ENCODE results near the gene AZIN2. TPM values are rescaled to one million over a fixed set of nuclear protein-coding genes. Genes with fewer than 3 reads are reported as not detected.

Gene AZIN2
- total RNA-seq, 2 experiments from 2014 or later, result 16.5 to 16.6 TPM

- POLR2A ChIA-PET, result no interaction called here
- Mint-ChIP-seq H3K27ac (no peak overlapping the region), H3K4me3 (no peak overlapping the region), H3K9me3 (no peaks in the 10 kb centered on the region), H3K36me3 (peaks cover 4% of the 10 kb centered on the region), H3K27me3 (no peaks in the 10 kb centered on the region), H3K4me1 (peaks cover 3% of the 10 kb centered on the region)
- no peak for ATAC-seq (ENCODE audit: low read depth)
- no peak for DNase-seq
Observed at GRCh38 chr1:33147275-33147996, 66.5 kb downstream of the AZIN2 start.

- Mint-ChIP-seq H3K9me3 (no peaks in the 10 kb centered on the region), H3K4me3 (no peak overlapping the region), H3K36me3 (peaks cover 5% of the 10 kb centered on the region), H3K4me1 (peaks cover 5% of the 10 kb centered on the region), H3K27ac (no peak overlapping the region), H3K27me3 (no peaks in the 10 kb centered on the region)
- DNase-seq (no peak), ATAC-seq (ENCODE audit: low read depth) (no peak)
- POLR2A ChIA-PET, result no interaction called here
Observed at GRCh38 chr1:33147997-33148314, 67.0 kb downstream of the AZIN2 start.

GRCh38 chr1:33148615-33149014, 67.7 kb downstream of the AZIN2 start:
- ATAC-seq (ENCODE audit: low read depth), result no peak

GRCh38 chr1:33149453-33150190, 68.7 kb downstream of the AZIN2 start:
- Mint-ChIP-seq H3K9me3 (no peaks in the 10 kb centered on the region), H3K27me3 (no peaks in the 10 kb centered on the region), H3K27ac (no peak overlapping the region), H3K4me3 (no peak overlapping the region), H3K4me1 (peaks cover 3% of the 10 kb centered on the region), H3K36me3 (peaks cover 5% of the 10 kb centered on the region)
- ATAC-seq (ENCODE audit: low read depth) (no peak), DNase-seq (no peak)
- POLR2A ChIA-PET, result no interaction called here

More at GRCh38 chr1:33148615-33149014, 67.7 kb downstream of the AZIN2 start:
- no peaks in the 10 kb centered on the region for H3K27me3 Mint-ChIP-seq
- H3K4me1 Mint-ChIP-seq, result peaks cover 3% of the 10 kb centered on the region
- H3K9me3 Mint-ChIP-seq, result no peaks in the 10 kb centered on the region
- POLR2A ChIA-PET, result no interaction called here
- peaks cover 5% of the 10 kb centered on the region for H3K36me3 Mint-ChIP-seq
- H3K27ac Mint-ChIP-seq, result no peak overlapping the region
- no peak for DNase-seq
- no peak overlapping the region for H3K4me3 Mint-ChIP-seq

GRCh38 chr1:33150522-33150921, 69.6 kb downstream of the AZIN2 start:
- H3K4me1 Mint-ChIP-seq, result peaks cover 3% of the 10 kb centered on the region
- ATAC-seq (ENCODE audit: low read depth) (no peak), DNase-seq (no peak)
- H3K9me3 Mint-ChIP-seq, result no peaks in the 10 kb centered on the region
- H3K27ac Mint-ChIP-seq, result no peak overlapping the region
- no peak overlapping the region for H3K4me3 Mint-ChIP-seq
- H3K27me3 Mint-ChIP-seq, result no peaks in the 10 kb centered on the region
- peaks cover 5% of the 10 kb centered on the region for H3K36me3 Mint-ChIP-seq
- POLR2A ChIA-PET, result no interaction called here

GRCh38 chr1:33151116-33151515, 70.2 kb downstream of the AZIN2 start:
- Mint-ChIP-seq H3K27me3 (no peaks in the 10 kb centered on the region), H3K4me3 (no peak overlapping the region), H3K36me3 (peaks cover 5% of the 10 kb centered on the region), H3K27ac (no peak overlapping the region), H3K4me1 (peaks cover 3% of the 10 kb centered on the region), H3K9me3 (no peaks in the 10 kb centered on the region)
- DNase-seq (no peak), ATAC-seq (ENCODE audit: low read depth) (no peak)
- POLR2A ChIA-PET, result no interaction called here

- POLR2A ChIA-PET, result interaction anchor here (1.6 kb wide), 1 partner anchor 28 kb away, joined by 4 read pairs; no protein-coding TSS in a partner anchor
- DNase-seq, result no peak
- no peaks in the 10 kb centered on the region for H3K9me3 Mint-ChIP-seq
- ATAC-seq (ENCODE audit: low read depth), result peak; percentile 70
- no peak overlapping the region for H3K4me3 Mint-ChIP-seq
- H3K4me1 Mint-ChIP-seq, result peaks cover 3% of the 10 kb centered on the region
- H3K27me3 Mint-ChIP-seq, result no peaks in the 10 kb centered on the region
- H3K27ac Mint-ChIP-seq, result peak overlapping the region; percentile 15
- H3K36me3 Mint-ChIP-seq, result peaks cover 4% of the 10 kb centered on the region
Observed at GRCh38 chr1:33152685-33153432, 71.9 kb downstream of the AZIN2 start.

- no peaks in the 10 kb centered on the region for H3K27me3 Mint-ChIP-seq
- H3K9me3 Mint-ChIP-seq, result no peaks in the 10 kb centered on the region
- H3K27ac Mint-ChIP-seq, result no peak overlapping the region
- H3K36me3 Mint-ChIP-seq, result peaks cover 7% of the 10 kb centered on the region
- peaks cover 4% of the 10 kb centered on the region for H3K4me1 Mint-ChIP-seq
- DNase-seq (no peak), ATAC-seq (ENCODE audit: low read depth) (no peak)
- no peak overlapping the region for H3K4me3 Mint-ChIP-seq
- POLR2A ChIA-PET, result interaction anchor here (1.6 kb wide), 1 partner anchor 28 kb away, joined by 4 read pairs; no protein-coding TSS in a partner anchor
Observed at GRCh38 chr1:33153650-33154049, 72.7 kb downstream of the AZIN2 start.

GRCh38 chr1:33155877-33156538, 75.1 kb downstream of the AZIN2 start:
- Mint-ChIP-seq H3K27me3 (no peaks in the 10 kb centered on the region), H3K9me3 (no peaks in the 10 kb centered on the region), H3K4me1 (peaks cover 4% of the 10 kb centered on the region), H3K36me3 (peaks cover 10% of the 10 kb centered on the region), H3K27ac (no peak overlapping the region), H3K4me3 (no peak overlapping the region)
- DNase-seq, result no peak
- POLR2A ChIA-PET, result no interaction called here
- no peak for ATAC-seq (ENCODE audit: low read depth)

- Mint-ChIP-seq H3K36me3 (peaks cover 10% of the 10 kb centered on the region), H3K27ac (no peak overlapping the region), H3K27me3 (no peaks in the 10 kb centered on the region), H3K4me3 (no peak overlapping the region), H3K4me1 (peaks cover 4% of the 10 kb centered on the region), H3K9me3 (no peaks in the 10 kb centered on the region)
- no peak for DNase-seq
- POLR2A ChIA-PET, result no interaction called here
- no peak for ATAC-seq (ENCODE audit: low read depth)
Observed at GRCh38 chr1:33157131-33157530, 76.2 kb downstream of the AZIN2 start.

GRCh38 chr1:33158366-33158765, 77.4 kb downstream of the AZIN2 start:
- POLR2A ChIA-PET, result no interaction called here
- peaks cover 8% of the 10 kb centered on the region for H3K36me3 Mint-ChIP-seq
- H3K9me3 Mint-ChIP-seq, result no peaks in the 10 kb centered on the region
- peaks cover 1% of the 10 kb centered on the region for H3K4me1 Mint-ChIP-seq
- H3K27me3 Mint-ChIP-seq, result no peaks in the 10 kb centered on the region
- DNase-seq (no peak), ATAC-seq (ENCODE audit: low read depth) (no peak)
- no peak overlapping the region for H3K4me3 Mint-ChIP-seq
- H3K27ac Mint-ChIP-seq, result no peak overlapping the region

GRCh38 chr1:33159577-33159976, 78.6 kb downstream of the AZIN2 start:
- Mint-ChIP-seq H3K9me3 (no peaks in the 10 kb centered on the region), H3K27ac (no peak overlapping the region), H3K36me3 (peaks cover 10% of the 10 kb centered on the region), H3K4me1 (peaks cover 1% of the 10 kb centered on the region), H3K27me3 (no peaks in the 10 kb centered on the region), H3K4me3 (no peak overlapping the region)
- DNase-seq (no peak), ATAC-seq (ENCODE audit: low read depth) (no peak)
- POLR2A ChIA-PET, result no interaction called here

- POLR2A ChIA-PET, result no interaction called here
- no peak overlapping the region for H3K27ac Mint-ChIP-seq
- no peak for ATAC-seq (ENCODE audit: low read depth)
Observed at GRCh38 chr1:33161061-33161681, 80.2 kb downstream of the AZIN2 start.

More at GRCh38 chr1:33161061-33161681, 80.2 kb downstream of the AZIN2 start:
- Mint-ChIP-seq H3K9me3 (no peaks in the 10 kb centered on the region), H3K4me1 (peaks cover 1% of the 10 kb centered on the region), H3K27me3 (no peaks in the 10 kb centered on the region), H3K36me3 (peaks cover 10% of the 10 kb centered on the region), H3K4me3 (no peak overlapping the region)
- no peak for DNase-seq
